NCI-H2081 treated with DMSO at 0.1 percent for 48 hours (cell line): ENCODE measurements around the gene HEATR5A.
"Not testable (repeated sequence)": the region's sequence is repeated elsewhere in the genome, so short reads cannot be mapped to it uniquely, and the experiment has no call there.

Source experiments
- DNase-seq: peaks from one replicate; lab custom pipeline; 2025; lab: John Stamatoyannopoulos, UW

The HEATR5A gene

DNA sequence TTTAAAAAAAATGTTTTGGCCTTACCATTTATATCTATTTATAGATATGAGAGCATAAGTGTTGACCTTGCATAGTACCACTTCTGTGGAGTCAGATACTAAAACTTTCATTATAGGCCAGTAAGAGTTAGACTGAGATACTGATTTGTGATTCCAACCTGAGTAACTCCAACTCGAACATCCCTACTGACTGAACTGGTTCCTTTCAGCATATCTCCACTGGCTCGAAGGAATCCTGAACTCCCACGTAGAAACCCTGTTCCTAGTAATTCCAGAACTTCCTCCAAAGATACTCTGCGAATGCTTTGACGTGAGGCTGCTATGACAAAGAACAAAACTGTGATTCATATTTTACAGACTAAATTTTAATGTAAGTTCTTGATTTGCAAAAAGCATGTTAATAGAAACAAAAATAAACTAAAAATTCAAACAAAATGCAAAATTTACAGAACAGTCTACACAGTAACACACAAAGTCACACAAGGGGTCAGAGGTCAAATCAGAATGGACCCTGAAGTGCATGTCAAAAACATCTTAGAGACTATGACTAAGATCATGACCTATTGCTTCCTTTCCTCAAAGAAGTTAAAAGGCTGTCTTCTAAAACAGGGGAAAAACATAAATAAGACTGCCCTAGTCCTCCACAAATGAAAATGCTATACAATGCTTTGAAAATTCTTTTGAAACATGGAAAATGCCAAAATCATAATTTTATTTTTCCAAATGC lies 31.5 kb downstream of the HEATR5A start:
- DNase-seq: no peak

- DNase-seq: no peak
These were observed 33.3 kb downstream of the HEATR5A start for GRCh38 chr14:31387091-31387490.

- DNase-seq: no peak
These were observed 34.1 kb downstream of the HEATR5A start for GRCh38 chr14:31386271-31386670.

DNA sequence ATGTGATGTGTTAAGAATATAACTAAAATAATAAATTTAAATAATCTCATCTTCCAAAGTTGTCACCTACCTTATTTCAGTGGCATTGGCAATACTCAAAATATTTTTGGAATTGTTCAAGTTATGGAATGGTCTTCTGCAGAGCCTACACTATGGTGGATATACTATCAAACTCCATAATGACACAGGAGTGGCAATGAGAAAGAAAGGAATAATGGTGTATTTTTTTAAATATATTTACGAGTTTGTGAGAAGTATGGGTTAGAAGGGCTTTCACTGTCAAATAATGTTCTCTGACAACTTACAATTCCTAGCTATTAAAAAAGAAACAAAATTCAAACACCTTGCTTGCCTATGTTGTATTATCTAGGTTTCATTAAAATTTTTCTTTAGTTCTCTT lies 38.1 kb downstream of the HEATR5A start:
- no peak for DNase-seq

DNA sequence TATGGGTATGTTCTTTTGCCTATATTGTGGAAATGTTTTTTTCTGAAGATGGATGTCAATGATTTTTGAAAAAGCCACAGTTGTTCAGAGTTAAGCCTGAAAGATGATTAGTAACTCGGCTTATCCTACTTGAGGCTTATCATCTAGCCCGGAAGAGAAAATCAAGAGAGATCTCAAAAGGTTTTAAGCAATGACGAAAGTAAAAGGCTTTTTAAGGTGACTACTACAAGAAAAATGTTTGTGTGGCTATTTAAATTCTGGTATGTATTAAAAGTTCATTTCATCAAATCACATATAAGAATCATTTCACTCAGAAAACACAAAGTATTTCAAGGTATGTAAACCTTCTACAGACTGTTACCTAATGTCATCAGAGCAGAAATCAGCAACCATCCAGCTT lies 40.2 kb downstream of the HEATR5A start:
- no peak for DNase-seq

DNA sequence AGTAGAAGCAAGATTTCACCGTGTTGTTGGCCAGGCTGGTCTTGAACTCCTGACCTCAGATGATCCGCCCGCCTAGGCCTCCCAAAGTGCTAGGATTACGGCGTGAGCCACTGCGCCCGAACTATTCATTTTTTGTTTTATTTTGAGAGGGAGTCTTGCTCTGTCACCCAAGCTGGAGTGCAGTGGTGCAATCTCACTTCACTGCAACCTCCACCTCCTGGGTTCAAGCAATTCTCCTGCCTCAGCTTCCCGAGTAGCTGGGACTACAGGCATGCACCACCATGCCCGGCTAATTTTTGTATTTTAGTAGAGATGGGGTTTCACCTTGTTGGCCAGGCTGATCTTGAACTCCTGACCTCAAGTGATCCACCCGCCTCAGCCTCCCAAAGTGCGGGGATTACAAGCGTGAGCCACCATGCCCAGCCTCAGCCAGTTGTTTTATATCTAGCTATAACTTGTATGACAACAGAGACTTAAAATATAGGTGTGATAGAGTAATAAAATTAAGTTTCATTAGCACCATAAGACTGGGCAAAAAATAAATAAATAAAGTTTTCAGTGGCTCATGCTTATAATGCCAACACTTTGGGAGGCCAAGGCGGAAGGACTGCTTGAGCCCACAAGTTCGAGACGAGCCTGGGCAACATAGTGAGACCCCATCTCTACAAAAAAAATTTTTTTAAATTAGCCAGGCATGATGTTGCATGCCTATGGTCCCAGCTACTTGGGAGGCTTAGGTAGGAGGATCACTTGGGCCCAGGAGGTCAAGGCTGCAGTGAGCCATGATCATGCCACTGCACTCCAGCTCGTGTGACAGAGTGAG lies 41.0 kb downstream of the HEATR5A start:
- DNase-seq: not testable (repeated sequence)

DNA sequence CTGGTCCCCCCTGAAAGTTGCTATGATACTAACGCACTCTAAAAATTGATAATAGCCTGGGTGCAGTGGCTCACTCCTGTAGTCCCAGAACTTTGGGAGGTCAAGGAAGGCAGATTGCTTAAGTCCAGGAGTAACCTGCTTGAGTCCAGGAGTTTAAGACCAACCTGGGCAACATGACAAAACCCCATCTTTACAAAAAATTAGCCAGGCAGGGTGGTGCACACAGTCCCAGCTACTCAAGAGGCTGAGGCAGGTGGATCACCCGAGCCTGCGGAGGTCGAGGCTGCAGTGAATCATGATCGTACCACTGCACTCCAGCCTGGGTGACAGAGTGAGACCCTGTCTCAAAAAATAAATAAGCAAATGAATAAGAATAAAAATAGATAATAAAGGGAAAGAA lies 42.9 kb downstream of the HEATR5A start:
- no peak for DNase-seq

- no peak for DNase-seq
These were observed 48.7 kb downstream of the HEATR5A start for GRCh38 chr14:31371646-31372045.

- DNase-seq: no peak
These were observed 56.8 kb downstream of the HEATR5A start for GRCh38 chr14:31363331-31364073.

DNA sequence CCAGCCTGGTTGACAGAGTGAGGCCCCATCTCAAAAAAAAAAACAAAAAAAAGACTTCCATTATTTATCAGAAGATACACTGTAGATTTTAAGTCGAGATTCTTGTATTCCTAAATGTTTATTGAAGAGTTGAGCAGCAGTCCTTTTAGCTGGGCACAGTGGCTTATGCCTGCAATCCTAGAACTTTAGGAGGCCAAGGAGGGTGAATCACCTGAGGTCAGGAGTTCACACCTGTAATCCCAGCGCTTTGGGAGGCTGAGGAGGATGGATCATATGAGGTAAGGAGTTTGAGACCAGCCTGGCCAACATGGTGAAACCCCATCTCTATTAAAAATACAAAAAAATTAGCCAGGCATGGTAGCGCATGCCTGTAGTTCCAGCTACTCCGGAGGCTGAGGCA lies 57.6 kb downstream of the HEATR5A start:
- DNase-seq: no peak

- not testable (repeated sequence) for DNase-seq
These were observed 58.6 kb downstream of the HEATR5A start for GRCh38 chr14:31361761-31362160.

DNA sequence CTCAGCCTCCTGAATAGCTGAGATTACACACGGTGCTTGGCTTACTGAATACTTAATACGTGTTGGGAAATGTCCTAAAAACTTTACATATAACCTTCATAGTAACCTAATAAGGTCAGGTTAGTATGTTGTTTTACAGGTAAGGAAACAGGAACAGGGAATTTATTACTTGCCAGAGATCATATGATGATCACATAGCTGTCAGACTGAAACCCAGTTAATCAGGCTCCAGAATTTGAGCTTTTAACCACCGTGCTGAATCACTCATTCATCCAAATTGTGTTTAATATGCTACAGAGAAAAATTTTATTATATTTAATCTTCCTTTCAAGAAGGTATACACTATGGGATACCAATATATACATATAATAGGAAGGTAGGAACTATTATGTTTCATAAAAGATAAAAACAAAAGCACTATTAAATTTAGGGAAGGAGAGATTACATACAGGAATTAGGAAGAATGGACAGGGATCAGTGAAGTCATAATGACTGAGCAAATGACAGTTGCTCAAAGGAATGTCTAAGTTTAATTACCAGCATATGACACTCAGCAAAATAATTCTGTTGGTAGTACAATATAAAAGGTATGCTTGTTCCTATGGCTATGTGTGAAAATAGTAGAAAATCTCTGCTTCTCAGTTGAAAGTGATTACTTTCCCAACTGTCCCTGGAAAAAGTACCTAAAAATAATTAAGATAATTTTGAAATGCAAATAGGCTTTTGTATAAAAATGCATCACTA lies 59.3 kb downstream of the HEATR5A start:
- no peak for DNase-seq

- no peak for DNase-seq
These were observed 63.1 kb downstream of the HEATR5A start for GRCh38 chr14:31357279-31357678.

DNA sequence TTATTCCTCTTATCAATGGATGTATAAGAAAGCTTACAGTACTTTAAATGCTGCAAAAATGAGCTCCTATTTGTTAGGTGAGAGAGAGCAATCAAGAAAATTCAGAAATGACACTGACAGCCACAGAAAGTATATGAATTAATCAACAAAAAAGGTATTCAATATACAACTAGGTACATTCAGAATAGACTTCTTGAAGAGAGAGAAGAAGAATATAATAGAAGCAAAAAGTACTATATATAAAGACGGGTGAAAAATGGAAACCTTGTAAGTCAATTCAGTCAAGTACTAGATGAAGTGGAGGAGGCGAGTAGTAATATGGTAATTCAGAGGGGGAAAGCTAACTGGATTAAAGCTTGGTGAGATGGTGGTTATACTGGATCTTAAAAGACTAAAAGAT lies 74.3 kb downstream of the HEATR5A start:
- no peak for DNase-seq

DNA sequence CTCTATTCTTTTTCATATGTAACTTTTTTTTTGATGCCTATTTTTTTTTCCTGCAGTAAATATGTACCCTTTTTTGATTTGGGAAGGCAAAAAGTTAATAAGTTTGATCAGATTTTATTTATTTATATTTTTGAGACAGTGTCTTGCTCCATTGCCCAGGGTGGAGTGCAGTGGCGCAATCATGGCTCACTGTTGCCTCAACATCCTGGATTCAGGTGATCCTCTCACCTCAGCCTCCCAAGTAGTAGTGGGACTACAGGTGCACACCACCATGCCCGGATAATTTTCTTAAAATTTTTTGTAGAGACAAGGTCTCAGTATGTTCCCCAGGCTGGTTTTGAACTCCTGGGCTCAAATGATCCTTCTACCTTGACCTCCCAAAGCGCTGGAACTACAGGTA lies 79.1 kb downstream of the HEATR5A start:
- no peak for DNase-seq

- DNase-seq: no peak
These were observed 79.9 kb downstream of the HEATR5A start for GRCh38 chr14:31340297-31341063.

DNA sequence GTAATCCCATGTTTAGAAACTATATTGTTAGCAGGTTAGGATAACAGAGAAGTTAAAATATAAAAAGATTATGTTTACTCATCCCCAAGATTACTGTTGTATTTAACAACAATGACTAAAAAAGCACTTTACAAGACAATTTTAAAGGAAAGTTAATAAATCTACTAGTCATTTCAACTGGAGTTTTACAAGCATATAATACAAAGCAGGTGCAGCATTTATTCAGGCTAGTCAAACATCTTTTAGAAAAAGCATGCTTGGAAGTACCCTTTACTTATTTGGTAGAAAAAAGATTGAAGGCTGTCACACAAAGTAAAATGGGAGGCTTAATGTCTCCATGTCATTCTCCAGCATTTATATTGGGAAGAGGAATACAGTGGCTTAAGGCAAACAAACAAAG lies 80.6 kb downstream of the HEATR5A start:
- no peak for DNase-seq

DNA sequence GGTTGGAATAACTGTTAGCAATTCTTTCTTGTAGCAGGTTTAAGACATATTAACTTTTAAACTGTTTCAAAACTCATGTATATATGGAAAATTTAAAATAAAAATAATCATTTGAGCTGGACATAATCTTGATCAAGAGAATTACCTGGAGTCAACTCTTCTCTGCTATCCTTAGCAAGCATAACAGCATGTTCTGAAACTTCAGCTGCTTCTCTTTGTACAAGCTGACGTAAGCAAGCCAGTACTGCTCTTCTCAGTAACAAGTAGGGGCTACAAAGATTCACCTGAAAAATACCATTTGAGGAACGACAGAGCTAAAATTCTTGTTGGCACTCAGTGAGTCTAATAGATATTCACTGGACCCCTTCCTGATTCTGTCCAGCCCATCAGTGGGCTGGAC lies 83.0 kb downstream of the HEATR5A start:
- DNase-seq: no peak

GRCh38 chr14:31336646-31337045 lies 83.7 kb downstream of the HEATR5A start:
- DNase-seq: no peak

- DNase-seq: not testable (repeated sequence)
These were observed 89.0 kb downstream of the HEATR5A start for GRCh38 chr14:31331395-31331794.

DNA sequence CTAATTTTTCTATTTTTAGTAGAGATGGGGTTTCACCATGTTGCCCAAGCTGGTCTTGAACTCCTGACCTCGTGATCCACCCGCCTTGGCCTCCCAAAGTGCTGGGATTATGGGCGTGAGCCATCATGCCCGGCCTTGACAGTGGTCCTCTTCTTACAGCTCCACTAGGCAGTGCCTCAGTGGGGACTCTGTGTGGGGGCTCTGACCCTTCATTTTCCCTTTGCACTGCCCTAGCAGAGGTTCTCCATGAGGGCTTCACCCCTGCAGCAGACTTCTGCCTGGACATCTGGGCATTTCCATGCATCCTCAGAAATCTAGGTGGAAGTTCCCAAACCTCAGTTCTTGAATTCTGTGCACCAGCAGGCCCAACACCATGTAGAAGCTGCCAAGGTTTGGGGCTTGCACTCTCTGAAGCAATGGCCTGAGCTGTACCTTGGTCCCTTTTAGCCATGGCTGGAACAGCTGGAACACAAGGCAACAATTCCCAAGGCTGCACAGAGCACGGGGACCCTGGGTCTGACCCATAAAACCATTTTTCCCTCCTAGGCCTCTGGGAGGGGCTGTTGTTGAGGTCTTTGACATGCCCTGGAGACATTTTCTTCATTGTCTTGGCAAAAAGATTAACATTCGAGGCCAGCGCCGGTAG lies 90.4 kb downstream of the HEATR5A start:
- DNase-seq: not testable (repeated sequence)
